ENCODE data around the gene ZMYND10. TPM values are rescaled to one million over a fixed set of nuclear protein-coding genes. Genes with fewer than 3 reads are reported as not detected.
A peak's percentile ranks its signal among the peaks of the same experiment; 100 is the strongest.

The ZMYND10 gene
- total and polyA plus RNA-seq, 9 of the 15 experiments (the other 6 are each of a cell fraction or from before 2014, with no cell fraction given) = 0.20 to 2.8 (median 0.70) TPM

DNA sequence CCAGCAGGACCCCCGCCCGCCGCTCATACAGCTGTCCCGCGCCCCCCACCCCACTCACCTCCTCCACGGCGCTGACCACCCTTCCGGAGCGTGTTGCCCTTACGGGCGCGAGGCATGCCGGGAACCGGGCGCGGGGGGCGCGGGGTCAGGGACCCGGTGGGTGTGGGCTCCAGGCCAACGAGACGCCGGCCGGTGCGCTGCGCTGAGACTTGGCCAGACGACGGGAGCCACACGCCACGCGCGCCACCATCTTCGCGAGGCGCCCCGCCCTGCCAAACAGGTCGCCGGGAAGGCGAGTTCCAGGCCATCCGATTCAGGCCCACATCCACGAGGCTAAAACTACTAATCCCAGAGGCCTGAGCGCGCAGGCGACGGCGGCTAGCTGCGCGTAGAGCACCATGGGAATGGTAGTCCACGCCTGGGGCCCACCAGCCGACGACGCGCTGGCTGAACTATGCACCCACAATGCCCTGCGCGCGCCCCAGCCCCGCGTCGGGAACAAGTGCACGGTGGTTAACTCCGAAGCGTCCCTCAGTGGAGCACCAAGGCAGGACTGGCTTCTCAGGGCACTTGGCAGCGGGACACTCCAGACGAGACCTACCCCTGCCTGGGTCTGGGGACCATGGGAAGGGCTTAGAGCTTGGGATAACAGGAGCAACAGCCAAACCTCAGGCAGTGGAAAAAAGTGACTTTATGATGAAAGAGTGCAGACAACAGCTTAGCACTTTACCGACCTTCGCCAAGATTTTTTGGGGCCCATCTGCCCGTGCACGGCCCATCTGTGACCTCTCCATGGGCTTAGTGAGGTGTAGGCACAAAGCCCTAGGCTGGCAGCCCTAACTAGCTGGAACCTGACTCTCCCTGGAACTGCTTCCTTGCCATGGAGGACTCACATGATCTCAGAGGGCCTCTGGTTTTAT is 53.1 kb downstream of the ZMYND10 start, which contains the start of gene IFRD2 (continued):
- TF ChIP-seq, protein P1, sequence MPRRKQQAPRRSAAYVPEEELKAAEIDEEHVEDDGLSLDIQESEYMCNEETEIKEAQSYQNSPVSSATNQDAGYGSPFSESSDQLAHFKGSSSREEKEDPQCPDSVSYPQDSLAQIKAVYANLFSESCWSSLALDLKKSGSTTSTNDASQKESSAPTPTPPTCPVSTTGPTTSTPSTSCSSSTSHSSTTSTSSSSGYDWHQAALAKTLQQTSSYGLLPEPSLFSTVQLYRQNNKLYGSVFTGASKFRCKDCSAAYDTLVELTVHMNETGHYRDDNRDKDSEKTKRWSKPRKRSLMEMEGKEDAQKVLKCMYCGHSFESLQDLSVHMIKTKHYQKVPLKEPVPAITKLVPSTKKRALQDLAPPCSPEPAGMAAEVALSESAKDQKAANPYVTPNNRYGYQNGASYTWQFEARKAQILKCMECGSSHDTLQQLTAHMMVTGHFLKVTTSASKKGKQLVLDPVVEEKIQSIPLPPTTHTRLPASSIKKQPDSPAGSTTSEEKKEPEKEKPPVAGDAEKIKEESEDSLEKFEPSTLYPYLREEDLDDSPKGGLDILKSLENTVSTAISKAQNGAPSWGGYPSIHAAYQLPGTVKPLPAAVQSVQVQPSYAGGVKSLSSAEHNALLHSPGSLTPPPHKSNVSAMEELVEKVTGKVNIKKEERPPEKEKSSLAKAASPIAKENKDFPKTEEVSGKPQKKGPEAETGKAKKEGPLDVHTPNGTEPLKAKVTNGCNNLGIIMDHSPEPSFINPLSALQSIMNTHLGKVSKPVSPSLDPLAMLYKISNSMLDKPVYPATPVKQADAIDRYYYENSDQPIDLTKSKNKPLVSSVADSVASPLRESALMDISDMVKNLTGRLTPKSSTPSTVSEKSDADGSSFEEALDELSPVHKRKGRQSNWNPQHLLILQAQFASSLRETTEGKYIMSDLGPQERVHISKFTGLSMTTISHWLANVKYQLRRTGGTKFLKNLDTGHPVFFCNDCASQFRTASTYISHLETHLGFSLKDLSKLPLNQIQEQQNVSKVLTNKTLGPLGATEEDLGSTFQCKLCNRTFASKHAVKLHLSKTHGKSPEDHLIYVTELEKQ (CRISPR knock-in tag; IDR thresholded peaks at IDR 0.05) = no peak
- TF ChIP-seq CXXC5 (CRISPR knock-in tag; IDR thresholded peaks at IDR 0.05) = peak; percentile 98
- TF ChIP-seq NFRKB (IDR thresholded peaks at IDR 0.05; ENCODE audit: low read depth) = no peak
- no peak for TF ChIP-seq POLR2B (IDR thresholded peaks at IDR 0.05; ENCODE audit: low read depth, partially characterized antibody)
- TF ChIP-seq NELFE (IDR thresholded peaks at IDR 0.05; ENCODE audit: insufficient read depth, insufficient read length) = no peak
- no peak for TF ChIP-seq CBX1 (IDR thresholded peaks at IDR 0.05; ENCODE audit: low read depth)
- TF ChIP-seq ARID2 (IDR thresholded peaks at IDR 0.05) = no peak
- TF ChIP-seq NONO (IDR thresholded peaks at IDR 0.05; ENCODE audit: low read depth in 2 of 2, low read length in 1 of 2) = no peak
- TF ChIP-seq STAG1 (CRISPR knock-in tag; IDR thresholded peaks at IDR 0.05; ENCODE audit: borderline replicate concordance) = no peak
- no peak for TF ChIP-seq ZNF217 (CRISPR knock-in tag; IDR thresholded peaks at IDR 0.05)
- TF ChIP-seq TAF1 (IDR thresholded peaks at IDR 0.05; ENCODE audit: control insufficient read depth, extremely low read depth, insufficient read depth, low read length, severe bottlenecking) = peak; percentile 67
- TF ChIP-seq, protein P2, sequence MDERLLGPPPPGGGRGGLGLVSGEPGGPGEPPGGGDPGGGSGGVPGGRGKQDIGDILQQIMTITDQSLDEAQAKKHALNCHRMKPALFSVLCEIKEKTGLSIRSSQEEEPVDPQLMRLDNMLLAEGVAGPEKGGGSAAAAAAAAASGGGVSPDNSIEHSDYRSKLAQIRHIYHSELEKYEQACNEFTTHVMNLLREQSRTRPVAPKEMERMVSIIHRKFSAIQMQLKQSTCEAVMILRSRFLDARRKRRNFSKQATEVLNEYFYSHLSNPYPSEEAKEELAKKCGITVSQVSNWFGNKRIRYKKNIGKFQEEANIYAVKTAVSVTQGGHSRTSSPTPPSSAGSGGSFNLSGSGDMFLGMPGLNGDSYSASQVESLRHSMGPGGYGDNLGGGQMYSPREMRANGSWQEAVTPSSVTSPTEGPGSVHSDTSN (CRISPR knock-in tag; IDR thresholded peaks at IDR 0.05; ENCODE audit: low read depth) = no peak
- TF ChIP-seq, protein P2 (tag; conservative IDR thresholded peaks at IDR 0.05; ENCODE audit: low read depth) = no peak
- TF ChIP-seq, protein P3, sequence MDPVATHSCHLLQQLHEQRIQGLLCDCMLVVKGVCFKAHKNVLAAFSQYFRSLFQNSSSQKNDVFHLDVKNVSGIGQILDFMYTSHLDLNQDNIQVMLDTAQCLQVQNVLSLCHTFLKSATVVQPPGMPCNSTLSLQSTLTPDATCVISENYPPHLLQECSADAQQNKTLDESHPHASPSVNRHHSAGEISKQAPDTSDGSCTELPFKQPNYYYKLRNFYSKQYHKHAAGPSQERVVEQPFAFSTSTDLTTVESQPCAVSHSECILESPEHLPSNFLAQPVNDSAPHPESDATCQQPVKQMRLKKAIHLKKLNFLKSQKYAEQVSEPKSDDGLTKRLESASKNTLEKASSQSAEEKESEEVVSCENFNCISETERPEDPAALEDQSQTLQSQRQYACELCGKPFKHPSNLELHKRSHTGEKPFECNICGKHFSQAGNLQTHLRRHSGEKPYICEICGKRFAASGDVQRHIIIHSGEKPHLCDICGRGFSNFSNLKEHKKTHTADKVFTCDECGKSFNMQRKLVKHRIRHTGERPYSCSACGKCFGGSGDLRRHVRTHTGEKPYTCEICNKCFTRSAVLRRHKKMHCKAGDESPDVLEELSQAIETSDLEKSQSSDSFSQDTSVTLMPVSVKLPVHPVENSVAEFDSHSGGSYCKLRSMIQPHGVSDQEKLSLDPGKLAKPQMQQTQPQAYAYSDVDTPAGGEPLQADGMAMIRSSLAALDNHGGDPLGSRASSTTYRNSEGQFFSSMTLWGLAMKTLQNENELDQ (CRISPR knock-in tag; IDR thresholded peaks at IDR 0.05; ENCODE audit: borderline replicate concordance) = no peak
- no peak for TF ChIP-seq SMAD1 (IDR thresholded peaks at IDR 0.05; ENCODE audit: low read depth, low read length, partially characterized antibody)
- peak; percentile 93 for TF ChIP-seq MTA1 (IDR thresholded peaks at IDR 0.05; ENCODE audit: borderline replicate concordance)
- TF ChIP-seq ZNF324 (CRISPR knock-in tag; IDR thresholded peaks at IDR 0.05) = no peak
- no peak; the same call in 1 of the 2 replicates for TF ChIP-seq ZNF354B (CRISPR knock-in tag; IDR thresholded peaks at IDR 0.05)
- TF ChIP-seq DIDO1 (tag; IDR thresholded peaks at IDR 0.05; ENCODE audit: low read depth) = peak; percentile 67; the same call in 1 of the 2 replicates

Measured in K562 (cell line).